Nephron progenitor cell (in vitro differentiated cells): Measurements from ENCODE around the gene INPP1.

Experiments
- DNase-seq: peaks from one replicate; pipeline ENCODE4 v3.0.0; 2021
- H3K27ac Mint-ChIP-seq: 2 replicates; pipeline ENCODE4 v1.8.0; 2021; ENCODE audit warnings: mild to moderate bottlenecking, moderate library complexity, mixed read lengths
- H3K27me3 Mint-ChIP-seq: 2 replicates; pipeline ENCODE4 v1.8.0; 2021; ENCODE audit warnings: mild to moderate bottlenecking, low read depth, mixed read lengths; ENCODE audit not compliant: poor library complexity
- H3K36me3 Mint-ChIP-seq: 2 replicates; pipeline ENCODE4 v1.8.0; 2021; ENCODE audit warnings: low read depth, mixed read lengths
- H3K4me1 Mint-ChIP-seq: 2 replicates; pipeline ENCODE4 v1.8.0; 2021; ENCODE audit warnings: mixed read lengths
- H3K4me3 Mint-ChIP-seq: 2 replicates; pipeline ENCODE4 v1.8.0; 2021; ENCODE audit warnings: mild to moderate bottlenecking, moderate library complexity, mixed read lengths
- H3K9me3 Mint-ChIP-seq: 2 replicates; pipeline ENCODE4 v1.8.0; 2021; ENCODE audit warnings: mild to moderate bottlenecking, moderate library complexity, mixed read lengths
- CTCF ChIP-seq: fragments of 200-600 bp; sonication (generic); IDR thresholded peaks from 2 replicates; pipeline ENCODE4 v1.5.0; 2021; ENCODE audit warnings: antibody characterized with exemption

INPP1 gene

GRCh38 chr2:190415794-190416775 lies 72.7 kb downstream of the INPP1 start:
- Mint-ChIP-seq H3K27me3 (peaks cover 25% of the 10 kb centered on the region), H3K9me3 (no peaks in the 10 kb centered on the region), H3K36me3 (no peaks in the 10 kb centered on the region), H3K4me1 (no peaks in the 10 kb centered on the region), H3K27ac (no peak overlapping the region), H3K4me3 (no peak overlapping the region)
- no peak for TF ChIP-seq CTCF
- DNase-seq: no peak

- no peaks in the 10 kb centered on the region for H3K4me1 Mint-ChIP-seq
- H3K9me3 Mint-ChIP-seq: no peaks in the 10 kb centered on the region
- H3K27me3 Mint-ChIP-seq: peaks cover 14% of the 10 kb centered on the region
- H3K36me3 Mint-ChIP-seq: no peaks in the 10 kb centered on the region
- H3K27ac Mint-ChIP-seq: no peak overlapping the region
- no peak overlapping the region for H3K4me3 Mint-ChIP-seq
- TF ChIP-seq CTCF: no peak
- no peak for DNase-seq
Measured at GRCh38 chr2:190417045-190417842, 73.9 kb downstream of the INPP1 start.

GRCh38 chr2:190418727-190419126 lies 75.3 kb downstream of the INPP1 start:
- peaks cover 12% of the 10 kb centered on the region for H3K27me3 Mint-ChIP-seq
- no peak for DNase-seq
- no peak for TF ChIP-seq CTCF
- no peaks in the 10 kb centered on the region for H3K36me3 Mint-ChIP-seq
- H3K4me1 Mint-ChIP-seq: no peaks in the 10 kb centered on the region
- no peak overlapping the region for H3K4me3 Mint-ChIP-seq
- H3K9me3 Mint-ChIP-seq: no peaks in the 10 kb centered on the region
- no peak overlapping the region for H3K27ac Mint-ChIP-seq

GRCh38 chr2:190420801-190421200 lies 77.4 kb downstream of the INPP1 start:
- Mint-ChIP-seq H3K27ac (no peak overlapping the region), H3K9me3 (peaks cover under 1% of the 10 kb centered on the region), H3K4me1 (no peaks in the 10 kb centered on the region), H3K27me3 (peaks cover 15% of the 10 kb centered on the region), H3K36me3 (no peaks in the 10 kb centered on the region), H3K4me3 (no peak overlapping the region)
- no peak for DNase-seq
- TF ChIP-seq CTCF: no peak
